Measurements from ENCODE around the gene GBGT1.
A peak's percentile ranks its signal among the peaks of the same experiment; 100 is the strongest.

GBGT1 gene

DNA sequence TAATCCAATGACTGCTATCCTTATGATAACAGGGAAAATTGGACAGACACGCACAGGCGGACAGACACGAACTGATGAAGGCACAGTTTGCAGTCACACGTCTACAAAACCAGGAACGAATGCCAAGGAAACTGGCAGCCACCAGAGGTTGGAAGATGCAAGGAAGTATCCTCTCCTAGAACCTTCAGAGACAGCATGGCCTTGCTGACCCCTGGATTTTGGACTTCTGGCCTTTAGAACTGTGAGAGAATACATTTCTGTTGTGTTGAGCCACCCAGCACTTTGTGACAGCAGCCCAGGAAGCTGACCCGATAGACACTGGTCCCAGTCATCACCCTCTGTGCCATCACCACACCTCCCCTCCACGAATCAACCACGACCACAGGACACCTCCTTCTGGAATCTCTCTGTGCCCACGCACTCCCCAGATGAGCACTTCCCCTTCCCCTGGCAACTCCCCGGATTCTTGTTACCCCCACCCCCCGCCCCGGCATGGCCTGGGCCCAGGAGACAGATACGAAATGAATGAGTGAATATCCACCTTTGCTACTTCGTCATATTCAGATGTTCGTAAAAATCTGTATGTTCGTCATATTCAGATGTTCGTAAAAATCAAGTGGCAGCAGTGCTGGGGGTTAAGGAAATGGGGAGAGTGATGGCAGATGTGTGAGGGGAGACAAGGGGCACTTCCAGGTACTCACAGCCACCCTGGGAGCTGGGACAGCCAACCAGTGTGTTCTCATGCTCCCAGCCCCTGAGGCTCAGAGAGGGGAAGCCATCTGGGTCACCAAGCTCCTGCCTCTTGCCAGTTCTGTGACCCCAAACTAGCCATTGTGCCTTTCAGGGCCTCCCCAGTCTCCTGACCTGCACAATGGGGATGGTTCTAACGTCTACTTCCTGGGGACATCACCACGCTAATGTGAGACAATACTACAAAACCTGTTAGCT is 18.5 kb downstream of the GBGT1 start:
- peaks cover 10% of the 10 kb centered on the region for H3K79me2 ChIP-seq (ENCODE audit: control insufficient read depth, insufficient read depth, low read length, poor library complexity)

DNA sequence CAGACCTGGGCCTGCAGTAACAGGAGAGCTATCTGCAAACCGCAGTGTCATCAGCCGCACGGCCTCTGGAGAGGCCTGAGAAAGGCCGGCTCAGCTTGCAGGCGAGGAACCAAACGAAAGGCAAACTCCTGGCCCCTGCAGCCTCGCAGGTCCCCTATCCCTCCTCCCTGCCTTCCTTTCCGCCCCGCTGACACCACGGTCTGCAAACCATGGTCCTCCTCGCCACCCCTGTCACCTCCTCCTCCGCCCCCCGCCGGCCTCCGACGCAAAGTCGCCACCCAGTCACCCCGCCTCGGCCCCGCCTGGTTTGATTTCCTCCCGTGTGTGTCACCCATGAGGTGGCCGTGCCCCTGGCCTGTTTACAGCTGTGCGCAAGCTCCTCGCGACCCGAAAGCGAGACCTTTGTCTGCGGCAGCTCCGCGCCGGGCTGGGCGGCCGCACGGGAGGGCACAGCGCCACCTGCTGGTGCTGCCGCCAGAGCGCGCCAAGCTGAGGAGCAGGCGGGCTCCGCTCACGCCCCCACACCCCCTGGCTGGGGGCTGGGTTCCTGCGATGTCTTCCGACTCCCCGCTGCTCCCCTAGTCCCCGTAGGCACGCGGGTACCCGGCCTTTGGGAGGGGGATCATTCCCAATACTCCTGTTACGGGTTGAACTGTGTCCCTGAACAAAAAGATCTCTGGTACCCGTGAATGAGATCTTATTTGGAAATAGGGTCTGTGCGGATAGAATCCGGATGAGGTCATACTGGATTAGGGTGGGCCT is 19.4 kb downstream of the GBGT1 start:
- H3K9me3 ChIP-seq (ENCODE audit: insufficient read depth, low read depth, low read length) = no peaks in the 10 kb centered on the region
- no CpG with 5 or more reads among the region's 52 CpGs for WGBS (ENCODE audit: extremely low coverage, insufficient coverage, insufficient read length)
- peaks cover 15% of the 10 kb centered on the region for H3K79me1 ChIP-seq (ENCODE audit: low read length)
- peak overlapping the region; percentile 1 for H2AFZ ChIP-seq (ENCODE audit: insufficient read depth, low read length, poor library complexity)
- H3K27ac ChIP-seq (ENCODE audit: low read depth, low read length) = no peak overlapping the region
- H3K9ac ChIP-seq (ENCODE audit: low read length) = no peak overlapping the region
- no peak overlapping the region for H3K4ac ChIP-seq (ENCODE audit: low read depth, low read length)
- no peak overlapping the region for H3K14ac ChIP-seq (ENCODE audit: low read length)
- peaks cover 20 to 33% of the 10 kb centered on the region in 2 experiments for H3K4me1 ChIP-seq (ENCODE audit: control insufficient read depth in 1 of 2, insufficient read depth in 2 of 2, low read length in 2 of 2)
- no peak overlapping the region for H2AK5ac ChIP-seq (ENCODE audit: low read length)
- H3K36me3 ChIP-seq (ENCODE audit: control insufficient read depth in 1 of 2, insufficient read depth in 2 of 2, low read length in 2 of 2) = peaks cover 0 to 3% of the 10 kb centered on the region in 2 experiments
- H2BK5ac ChIP-seq (ENCODE audit: low read depth, low read length, poor library complexity) = no peak overlapping the region
- H3K4me3 ChIP-seq (ENCODE audit: low read depth, low read length) = peak overlapping the region; percentile 56
- no peak overlapping the region for H3K23ac ChIP-seq (ENCODE audit: low read length)
- H3K27me3 ChIP-seq (ENCODE audit: insufficient read depth, low read length) = no peaks in the 10 kb centered on the region
- peak overlapping the region; percentile 14 for H4K12ac ChIP-seq (ENCODE audit: low read depth, low read length)
- H2BK12ac ChIP-seq (ENCODE audit: low read length) = no peak overlapping the region
- peak; percentile 62 to 85 for DNase-seq
- H4K8ac ChIP-seq (ENCODE audit: low read depth, low read length) = peak overlapping the region; percentile 1
- peak overlapping the region; percentile 65 for H3K4me2 ChIP-seq (ENCODE audit: low read length)
- H3K18ac ChIP-seq (ENCODE audit: low read length) = peak overlapping the region; percentile 3
- H3K79me2 ChIP-seq (ENCODE audit: control insufficient read depth, insufficient read depth, low read length, poor library complexity) = peaks cover 8% of the 10 kb centered on the region
- H4K91ac ChIP-seq (ENCODE audit: low read depth, low read length) = peak overlapping the region; percentile 5
- H2BK120ac ChIP-seq (ENCODE audit: insufficient read depth, low read length, poor library complexity) = no peak overlapping the region

More for the DNA sequence above, 18.5 kb downstream of the GBGT1 start:
- H2AFZ ChIP-seq (ENCODE audit: insufficient read depth, low read length, poor library complexity) = no peak overlapping the region
- peaks cover 23 to 37% of the 10 kb centered on the region in 2 experiments for H3K4me1 ChIP-seq (ENCODE audit: control insufficient read depth in 1 of 2, insufficient read depth in 2 of 2, low read length in 2 of 2)
- no peak overlapping the region for H4K91ac ChIP-seq (ENCODE audit: low read depth, low read length)
- no peak overlapping the region for H3K4me3 ChIP-seq (ENCODE audit: low read depth, low read length)
- H3K9ac ChIP-seq (ENCODE audit: low read length) = no peak overlapping the region
- no peaks in the 10 kb centered on the region for H3K9me3 ChIP-seq (ENCODE audit: insufficient read depth, low read depth, low read length)
- H2BK120ac ChIP-seq (ENCODE audit: insufficient read depth, low read length, poor library complexity) = no peak overlapping the region
- no peak overlapping the region for H2BK12ac ChIP-seq (ENCODE audit: low read length)
- H2AK5ac ChIP-seq (ENCODE audit: low read length) = no peak overlapping the region
- H3K27me3 ChIP-seq (ENCODE audit: insufficient read depth, low read length) = no peaks in the 10 kb centered on the region
- H3K14ac ChIP-seq (ENCODE audit: low read length) = no peak overlapping the region
- peaks cover 16% of the 10 kb centered on the region for H3K79me1 ChIP-seq (ENCODE audit: low read length)
- no peak overlapping the region for H3K27ac ChIP-seq (ENCODE audit: low read depth, low read length)
- H4K12ac ChIP-seq (ENCODE audit: low read depth, low read length) = no peak overlapping the region
- no peak overlapping the region for H3K4me2 ChIP-seq (ENCODE audit: low read length)
- H2BK5ac ChIP-seq (ENCODE audit: low read depth, low read length, poor library complexity) = no peak overlapping the region
- H3K18ac ChIP-seq (ENCODE audit: low read length) = no peak overlapping the region
- no peak overlapping the region for H4K8ac ChIP-seq (ENCODE audit: low read depth, low read length)
- no peak overlapping the region for H3K4ac ChIP-seq (ENCODE audit: low read depth, low read length)
- no peak for DNase-seq
- no CpG with 5 or more reads among the region's 19 CpGs for WGBS (ENCODE audit: extremely low coverage, insufficient coverage, insufficient read length)
- H3K23ac ChIP-seq (ENCODE audit: low read length) = no peak overlapping the region
- H3K36me3 ChIP-seq (ENCODE audit: control insufficient read depth in 1 of 2, insufficient read depth in 2 of 2, low read length in 2 of 2) = peaks cover 0 to 3% of the 10 kb centered on the region in 2 experiments

DNA sequence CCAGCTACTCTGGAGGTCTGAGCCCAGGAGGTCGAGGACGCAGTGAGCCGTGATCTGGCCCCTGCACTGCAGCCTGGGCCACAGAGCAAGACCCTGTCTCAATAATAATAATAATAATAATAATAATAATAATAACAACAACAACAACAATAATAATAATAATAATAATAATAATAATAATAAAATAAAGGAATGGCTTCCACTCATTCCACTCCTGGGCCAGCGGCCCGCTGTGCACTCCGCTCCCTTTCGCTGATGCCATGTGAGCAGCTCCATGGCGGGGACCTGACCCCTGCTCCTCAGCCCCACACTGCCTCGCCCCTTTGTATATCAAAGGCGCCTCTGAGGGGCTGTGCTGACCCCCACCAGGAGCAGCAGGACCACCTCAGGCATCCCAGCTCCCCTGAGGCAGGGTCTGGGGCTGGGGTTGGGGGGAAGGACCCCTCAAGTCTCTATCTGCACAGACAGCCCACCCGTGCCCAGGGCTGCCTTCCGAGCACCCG is 20.0 kb downstream of the GBGT1 start:
- Histone ChIP-seq H2BK12ac (ENCODE audit: low read length) (no peak overlapping the region), H3K79me2 (ENCODE audit: control insufficient read depth, insufficient read depth, low read length, poor library complexity) (peaks cover 6% of the 10 kb centered on the region), H3K4me1 (ENCODE audit: control insufficient read depth in 1 of 2, insufficient read depth in 2 of 2, low read length in 2 of 2) (peaks cover 21 to 33% of the 10 kb centered on the region in 2 experiments), H2AFZ (ENCODE audit: insufficient read depth, low read length, poor library complexity) (peak overlapping the region; percentile 1), H3K4me3 (ENCODE audit: low read depth, low read length) (no peak overlapping the region), H2BK5ac (ENCODE audit: low read depth, low read length, poor library complexity) (no peak overlapping the region), H3K27ac (ENCODE audit: low read depth, low read length) (no peak overlapping the region), H3K18ac (ENCODE audit: low read length) (peak overlapping the region; percentile 3), H3K4me2 (ENCODE audit: low read length) (peak overlapping the region; percentile 65), H3K36me3 (ENCODE audit: control insufficient read depth in 1 of 2, insufficient read depth in 2 of 2, low read length in 2 of 2) (peaks cover 3% of the 10 kb centered on the region in 2 experiments), H3K4ac (ENCODE audit: low read depth, low read length) (no peak overlapping the region), H3K27me3 (ENCODE audit: insufficient read depth, low read length) (no peaks in the 10 kb centered on the region), H2AK5ac (ENCODE audit: low read length) (no peak overlapping the region), H4K91ac (ENCODE audit: low read depth, low read length) (peak overlapping the region; percentile 5), H3K9me3 (ENCODE audit: insufficient read depth, low read depth, low read length) (no peaks in the 10 kb centered on the region), H4K8ac (ENCODE audit: low read depth, low read length) (peak overlapping the region; percentile 1), H2BK120ac (ENCODE audit: insufficient read depth, low read length, poor library complexity) (no peak overlapping the region), H3K14ac (ENCODE audit: low read length) (no peak overlapping the region), H4K12ac (ENCODE audit: low read depth, low read length) (peak overlapping the region; percentile 14), H3K23ac (ENCODE audit: low read length) (no peak overlapping the region), H3K9ac (ENCODE audit: low read length) (no peak overlapping the region), H3K79me1 (ENCODE audit: low read length) (peaks cover 12% of the 10 kb centered on the region)
- DNase-seq = no peak
- no CpG with 5 or more reads among the region's 13 CpGs for WGBS (ENCODE audit: extremely low coverage, insufficient coverage, insufficient read length)

All from trophoblast cell (in vitro differentiated cells and primary cell).